HG03378 (cell line): ENCODE measurements around the gene ENGASE.
A peak's percentile ranks its signal among the peaks of the same experiment; 100 is the strongest.
"Not testable (repeated sequence)": the region's sequence is repeated elsewhere in the genome, so short reads cannot be mapped to it uniquely, and the experiment has no call there.

Experiments used
- ATAC-seq: cut with Tn5 transposase; IDR thresholded peaks from one replicate; pipeline ENCODE4 v1.9.1; 2021; ENCODE audit warnings: mild to moderate bottlenecking, moderate library complexity; ENCODE audit not compliant: unreplicated experiment

The ENGASE gene

GRCh38 chr17:79052131-79052530, 22.5 kb upstream of the ENGASE start:
- no peak for ATAC-seq

- no peak for ATAC-seq
Measured at GRCh38 chr17:79053251-79053925, 21.2 kb upstream of the ENGASE start.

DNA sequence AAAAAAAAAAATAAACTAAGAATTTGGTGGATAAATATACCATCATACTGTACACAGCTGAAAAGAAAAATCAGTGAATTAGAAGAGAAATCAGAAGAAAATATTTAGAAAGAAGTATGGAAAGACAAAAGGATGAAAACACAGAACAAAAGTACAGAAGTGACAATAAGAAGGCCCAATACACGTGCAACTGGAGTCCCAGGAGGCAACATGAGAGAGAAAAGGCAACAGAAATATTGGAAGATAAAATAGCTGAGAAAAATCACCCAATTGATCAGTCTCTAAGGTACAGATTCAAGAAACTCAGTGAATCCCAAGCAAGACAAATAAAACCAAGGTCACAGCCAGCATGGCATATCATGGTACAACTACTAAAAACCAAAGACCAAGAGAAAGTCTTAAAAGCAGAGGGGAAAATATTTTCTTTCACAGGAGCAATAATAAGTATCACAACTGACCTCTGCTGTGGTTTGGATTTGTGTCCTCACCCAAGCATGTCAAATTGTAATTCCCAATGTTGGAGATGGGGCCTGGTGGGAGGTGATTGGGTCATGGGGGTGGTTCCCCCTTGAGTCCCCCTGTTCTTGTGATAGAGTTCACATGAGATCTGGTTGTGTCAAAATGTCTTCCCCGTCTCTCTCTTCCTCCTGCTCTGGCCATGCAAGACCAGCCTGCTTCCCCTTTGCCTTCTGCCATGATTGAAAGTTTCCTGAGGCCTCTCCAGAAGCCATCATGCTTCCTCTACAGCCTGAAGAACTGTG, 20.2 kb upstream of the ENGASE start:
- no peak for ATAC-seq

- ATAC-seq: no peak
Measured at GRCh38 chr17:79055197-79055596, 19.4 kb upstream of the ENGASE start.

- ATAC-seq: no peak
Measured at GRCh38 chr17:79057737-79058385, 16.8 kb upstream of the ENGASE start.

- no peak for ATAC-seq
Measured at GRCh38 chr17:79062691-79063090, 11.9 kb upstream of the ENGASE start.

DNA sequence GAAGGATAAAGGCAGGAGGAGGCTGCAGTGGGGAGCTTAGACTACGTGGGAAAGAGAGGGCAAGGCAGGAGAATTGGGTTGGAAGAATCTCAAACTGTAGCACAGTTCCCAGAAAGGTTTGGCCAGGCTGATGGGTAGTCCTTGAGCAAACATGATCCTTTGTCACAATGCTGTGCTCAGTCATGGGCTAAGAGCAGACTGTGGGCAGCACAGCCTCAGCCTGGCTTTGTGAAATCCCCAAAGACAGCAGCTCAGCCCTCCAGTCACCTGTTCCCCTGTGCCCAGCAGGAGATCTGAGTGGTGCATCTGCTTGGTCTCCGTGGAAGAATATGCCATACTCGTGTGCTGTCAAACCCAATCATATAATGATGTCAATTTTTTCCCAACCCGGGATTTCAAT, 10.6 kb upstream of the ENGASE start:
- ATAC-seq: no peak

DNA sequence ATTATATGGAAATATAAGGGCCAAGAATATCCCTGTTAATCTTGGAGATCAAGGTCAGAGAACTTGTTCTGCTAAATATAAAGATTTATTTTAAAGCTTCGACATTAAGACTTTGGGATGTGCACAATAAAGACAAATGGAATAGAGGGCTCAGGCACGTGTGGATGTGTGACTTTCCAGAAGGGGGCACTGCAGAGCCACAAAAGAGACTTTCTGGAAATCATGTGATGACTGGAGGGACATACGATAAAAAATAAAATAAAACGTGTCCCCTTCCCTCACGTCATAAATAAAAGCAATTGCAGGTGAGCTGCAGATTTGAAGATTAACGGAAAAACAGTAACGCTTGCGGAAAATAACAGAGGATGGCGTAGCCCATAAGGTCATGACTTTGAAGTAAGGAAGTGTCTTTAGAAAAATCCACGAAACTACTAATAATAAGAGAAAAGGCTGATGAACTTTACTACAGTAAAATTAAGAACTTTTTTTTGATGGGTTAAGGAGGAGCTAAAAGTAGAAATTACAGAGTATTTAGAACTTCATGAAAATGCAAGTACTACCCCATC, 9.4 kb upstream of the ENGASE start:
- no peak for ATAC-seq

DNA sequence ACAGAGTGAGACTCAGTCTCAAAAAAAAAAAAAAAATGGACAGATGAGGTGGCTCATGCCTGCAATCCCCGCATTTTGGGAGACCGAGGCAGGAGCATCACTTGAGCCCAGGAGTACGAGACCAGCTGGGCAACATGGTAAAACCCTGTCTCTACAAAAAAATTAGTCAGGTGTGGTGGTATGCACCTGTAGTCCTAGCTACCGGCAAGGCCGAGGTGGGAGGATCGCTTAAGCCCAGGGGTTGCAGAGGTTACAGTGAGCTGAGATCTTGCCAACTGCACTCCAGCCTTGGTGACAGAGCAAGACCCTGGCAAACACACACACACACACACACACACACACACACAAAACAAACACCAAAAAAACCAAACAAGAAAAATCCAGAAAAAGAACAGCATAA, 7.7 kb upstream of the ENGASE start:
- ATAC-seq: no peak

DNA sequence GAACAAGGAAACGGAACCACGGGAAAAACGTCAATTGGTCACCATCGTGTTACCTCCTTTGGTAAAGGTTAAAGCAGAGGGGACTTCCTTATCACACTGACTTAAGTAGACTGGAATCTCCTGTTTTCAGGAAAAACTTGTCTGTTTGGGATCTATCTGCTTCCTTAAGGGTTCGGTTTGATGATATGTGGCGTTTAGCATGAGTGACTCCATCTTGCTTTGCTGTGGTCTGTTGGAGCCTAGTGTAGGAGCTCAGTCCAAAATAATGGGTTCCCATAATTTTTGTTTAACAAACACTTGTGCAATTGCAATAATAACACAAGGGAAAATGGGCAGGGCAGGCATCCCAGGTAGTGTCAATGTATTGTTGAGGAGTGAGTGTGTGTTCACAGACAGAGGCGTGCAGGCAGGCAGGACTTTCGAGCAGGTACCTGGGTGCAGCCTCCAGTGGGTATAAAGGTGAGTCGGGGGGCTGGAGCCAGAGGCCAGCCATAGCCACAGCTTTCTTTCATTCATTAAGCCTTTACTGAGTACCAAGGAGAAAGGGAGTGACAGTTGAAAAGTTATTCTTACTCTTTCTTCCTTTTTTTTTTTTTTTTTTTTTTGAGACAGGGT, 4.3 kb upstream of the ENGASE start:
- ATAC-seq: no peak

- no peak for ATAC-seq
Measured at GRCh38 chr17:79071161-79071740, 3.4 kb upstream of the ENGASE start.

DNA sequence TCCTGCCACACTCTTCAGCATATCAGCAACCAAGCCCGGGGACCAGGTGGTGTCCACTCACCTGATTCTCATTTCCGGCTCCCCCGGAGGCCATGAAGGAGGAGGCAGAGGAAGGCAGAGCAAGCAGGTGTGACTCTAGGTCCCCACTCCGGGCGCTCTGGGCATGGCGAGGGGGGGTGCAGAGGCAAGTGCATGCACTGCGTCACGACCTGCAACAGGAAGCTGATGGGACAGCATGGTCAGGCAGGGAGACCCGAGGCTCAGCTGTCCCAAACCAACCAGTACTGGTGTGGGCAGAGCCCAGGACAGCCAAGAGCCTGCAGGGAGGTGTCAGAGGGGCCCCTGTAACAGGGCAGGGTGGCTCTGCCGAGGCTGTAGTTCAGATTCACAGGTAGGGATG, 2.1 kb upstream of the ENGASE start:
- ATAC-seq: no peak

GRCh38 chr17:79073016-79073705, 1.5 kb upstream of the ENGASE start:
- no peak for ATAC-seq

GRCh38 chr17:79073706-79074088, 927 bp upstream of the ENGASE start:
- ATAC-seq: no peak

DNA sequence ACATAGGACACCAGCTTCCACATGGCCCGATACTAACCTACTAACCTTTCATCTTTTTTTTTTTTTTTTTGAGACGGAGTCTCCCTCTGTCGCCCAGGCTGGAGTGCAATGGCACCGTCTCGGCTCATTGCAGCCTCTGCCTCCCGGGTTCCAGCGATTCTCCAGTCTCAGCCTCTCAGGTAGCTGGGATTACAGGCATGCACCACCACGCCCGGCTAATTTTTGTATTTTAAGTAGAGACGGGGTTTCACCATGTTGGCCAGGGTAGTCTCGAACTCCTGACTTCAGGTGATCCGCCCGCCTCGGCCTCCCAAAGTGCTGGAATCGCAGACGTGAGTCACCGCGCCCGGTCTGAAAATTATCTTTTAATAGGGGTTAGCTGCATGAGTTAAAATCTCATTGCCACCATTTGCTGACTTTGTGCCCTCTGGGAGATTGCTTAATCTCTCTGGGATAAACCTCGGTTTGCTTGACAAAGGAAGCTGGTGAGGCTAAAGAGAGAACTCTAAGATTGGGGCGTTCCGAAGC, 439 bp upstream of the ENGASE start:
- not testable (repeated sequence) for ATAC-seq

GRCh38 chr17:79075446-79075750, 774 bp downstream of the ENGASE start:
- ATAC-seq: peak; percentile 3

DNA sequence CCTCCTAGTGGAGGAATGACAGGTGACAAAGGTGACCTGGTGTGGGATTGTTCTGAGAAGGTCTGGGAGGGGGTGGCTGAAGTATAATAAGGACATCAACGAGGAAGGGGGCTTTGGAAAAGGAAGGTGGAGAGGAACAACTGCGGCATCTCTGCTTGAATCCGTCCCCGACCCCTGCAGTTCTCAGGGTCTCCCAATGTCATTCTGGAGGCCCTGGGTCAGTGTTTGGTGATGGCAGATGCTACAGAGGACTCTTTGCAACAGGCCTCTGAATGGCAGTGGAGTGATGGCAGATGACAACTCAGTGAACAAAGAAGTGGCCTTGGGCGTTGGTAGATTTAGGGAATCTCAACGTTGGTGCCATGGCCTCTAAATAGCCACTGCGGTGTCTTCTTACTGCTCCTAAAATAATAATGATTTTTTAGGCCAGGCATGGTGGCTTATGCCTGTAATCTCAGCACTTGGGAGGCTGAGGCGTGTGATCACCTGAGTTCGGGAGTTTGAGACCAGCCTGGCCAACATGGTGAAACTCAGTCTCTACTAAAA, 1.3 kb downstream of the ENGASE start:
- no peak for ATAC-seq

- no peak for ATAC-seq
Measured at GRCh38 chr17:79077587-79077986, 3.0 kb downstream of the ENGASE start.

DNA sequence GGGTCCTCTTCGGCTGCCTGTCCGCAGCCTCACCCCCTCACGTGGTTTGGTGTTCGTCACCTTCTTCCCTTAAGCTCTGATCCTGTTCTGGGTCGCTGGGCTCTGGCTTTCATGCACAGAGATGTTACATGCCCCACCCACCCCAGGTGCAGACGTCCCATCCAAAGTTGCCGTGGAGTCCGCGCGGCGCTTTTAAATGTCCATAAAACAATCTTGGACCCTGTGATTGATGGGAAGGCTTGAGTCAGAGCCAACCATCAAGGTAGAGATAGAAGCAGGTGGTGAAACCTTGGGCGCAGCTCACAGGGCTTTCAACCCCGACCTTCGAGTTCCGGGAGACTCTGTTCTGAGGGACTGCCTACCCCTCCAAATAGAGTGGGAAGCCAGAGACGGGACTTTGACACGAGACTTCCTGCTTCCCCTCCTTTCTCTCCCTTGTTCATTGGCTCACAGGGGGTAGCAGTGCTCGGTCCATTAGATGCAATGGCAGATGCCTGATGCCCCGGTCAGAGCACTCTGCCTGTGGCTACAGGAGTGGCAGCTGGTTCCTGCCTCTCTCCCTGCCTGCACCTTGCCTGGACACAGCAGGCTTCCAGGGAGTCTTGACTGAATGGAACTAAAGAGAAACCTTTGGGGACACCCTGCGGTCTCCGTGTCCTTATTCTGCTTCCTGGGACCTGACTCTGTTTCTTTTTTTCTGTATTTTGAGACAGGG, 4.0 kb downstream of the ENGASE start:
- ATAC-seq: no peak
